Hematopoietic multipotent progenitor cell treated with erythropoietin and hydrocortisone succinate and interleukin-3 and kit ligand, for 15 days (in vitro differentiated cells): ENCODE measurements around the gene TBC1D4.

Source experiments
- DNase-seq: peaks from one replicate; pipeline ENCODE4 v3.0.0-alpha.2; 2015; ENCODE audit warnings: low spot score

TBC1D4 gene

DNA sequence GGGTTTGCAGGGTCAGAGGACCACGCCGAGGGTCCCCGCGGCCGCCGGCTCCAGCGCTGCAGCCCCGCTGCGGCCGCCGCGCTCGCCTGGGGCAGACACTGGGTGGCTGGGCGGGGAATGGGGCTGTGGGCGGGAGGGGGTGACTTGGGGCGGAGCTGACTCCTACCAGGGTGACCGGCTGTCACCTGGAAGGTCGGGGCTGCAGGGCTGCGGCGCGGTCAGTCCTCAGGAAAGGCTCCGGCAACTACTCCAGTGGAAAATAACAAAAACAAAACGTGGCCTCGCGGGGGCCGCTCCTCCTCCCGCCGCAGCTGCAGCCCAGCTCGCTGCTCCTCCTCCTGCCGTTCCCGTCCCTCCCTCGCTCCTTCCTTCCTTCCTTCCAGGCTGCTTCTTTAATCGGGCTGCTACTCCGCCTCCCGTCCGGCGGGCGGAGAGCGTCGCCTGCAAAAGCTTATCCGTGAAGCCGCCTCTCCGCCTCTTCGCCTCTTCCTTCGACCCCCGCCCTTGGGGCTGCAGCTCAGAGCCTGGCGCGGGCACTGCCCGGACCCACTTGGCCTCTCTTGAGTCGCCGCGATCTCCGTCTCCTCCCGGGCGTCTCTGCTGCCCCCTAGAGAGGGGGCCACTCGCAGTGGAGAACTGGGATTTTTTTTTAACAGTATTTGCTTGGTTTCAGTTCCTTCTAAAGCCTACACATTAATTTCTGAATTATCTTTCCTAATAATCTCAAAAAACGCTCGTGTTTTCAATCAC lies at the start of gene TBC1D4:
Gene TBC1D4, minus strand, starts transcription at position 100 of the 750 bp plus-strand sequence. CDS start 402 bp downstream, outside the sequence.
- peak; percentile 54 for DNase-seq

DNA sequence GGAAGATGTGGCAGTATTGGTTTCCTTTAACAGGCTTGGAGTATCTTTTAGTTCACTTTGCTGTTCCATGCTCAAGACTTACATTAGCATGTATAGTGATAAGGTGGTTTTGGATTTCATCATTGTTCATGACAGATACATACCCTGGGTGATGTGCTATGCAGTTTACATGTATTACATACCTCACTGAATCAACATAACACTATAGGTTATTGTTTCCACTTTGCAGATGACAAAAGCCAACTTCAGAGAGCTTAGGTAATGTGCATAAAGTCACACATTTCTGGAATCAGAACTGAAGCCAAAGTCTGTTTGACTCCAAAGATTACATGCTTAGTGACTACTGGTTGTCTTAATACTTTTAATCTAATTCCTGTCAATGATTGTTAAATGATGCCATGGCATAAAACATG lies 48.6 kb upstream of the TBC1D4 start:
- no peak for DNase-seq

DNA sequence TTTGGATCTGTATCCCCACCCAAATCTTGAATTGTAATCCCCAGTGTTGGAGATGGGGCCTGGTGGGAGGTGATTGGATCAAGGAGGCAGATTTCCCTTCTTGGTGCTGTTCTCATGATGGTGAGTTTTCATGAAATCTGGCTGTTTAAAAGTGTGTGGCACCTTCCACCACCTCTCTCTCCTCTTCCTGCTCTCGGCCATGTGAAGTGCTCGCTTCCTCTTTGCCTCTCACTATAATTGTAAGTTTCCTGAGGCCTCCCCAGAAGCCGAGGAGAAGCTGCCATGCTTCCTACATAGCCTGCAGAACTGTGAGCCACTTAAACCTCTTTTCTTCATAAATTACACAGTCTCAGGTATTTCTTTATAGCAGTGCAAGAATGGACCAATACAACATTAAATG lies 40.0 kb upstream of the TBC1D4 start:
- no peak for DNase-seq

DNA sequence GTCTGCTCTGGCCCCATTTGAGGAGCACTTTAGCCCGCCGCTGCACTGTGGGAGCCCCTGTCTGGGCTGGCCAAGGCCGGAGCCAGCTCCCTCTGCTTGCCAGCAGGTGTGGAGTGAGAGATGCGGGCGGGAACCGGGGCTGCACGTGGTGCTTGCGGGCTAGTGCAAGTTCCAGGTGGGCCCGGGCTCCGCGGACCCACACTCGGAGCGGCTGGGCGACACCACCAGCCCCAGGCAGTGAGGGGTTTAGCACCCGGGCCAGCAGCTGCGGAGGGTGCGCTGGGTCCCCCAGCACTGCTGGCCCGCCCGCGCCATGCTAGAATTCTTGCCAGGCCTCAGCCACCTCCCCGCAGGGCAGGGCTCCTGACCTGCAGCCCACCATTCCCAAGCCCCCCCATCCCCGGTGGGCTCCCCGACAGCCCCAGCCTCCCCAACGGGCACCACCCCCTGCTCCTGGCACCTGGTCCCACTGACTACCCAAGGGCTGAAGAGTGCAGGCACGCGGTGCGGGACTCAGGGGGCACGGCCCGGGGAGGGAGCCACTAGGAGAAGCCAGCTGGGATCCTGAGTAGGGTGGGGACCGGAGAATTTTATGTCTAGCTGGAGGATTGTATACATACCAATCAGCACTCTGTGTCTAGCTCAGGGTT lies 36.6 kb upstream of the TBC1D4 start:
- no peak for DNase-seq

DNA sequence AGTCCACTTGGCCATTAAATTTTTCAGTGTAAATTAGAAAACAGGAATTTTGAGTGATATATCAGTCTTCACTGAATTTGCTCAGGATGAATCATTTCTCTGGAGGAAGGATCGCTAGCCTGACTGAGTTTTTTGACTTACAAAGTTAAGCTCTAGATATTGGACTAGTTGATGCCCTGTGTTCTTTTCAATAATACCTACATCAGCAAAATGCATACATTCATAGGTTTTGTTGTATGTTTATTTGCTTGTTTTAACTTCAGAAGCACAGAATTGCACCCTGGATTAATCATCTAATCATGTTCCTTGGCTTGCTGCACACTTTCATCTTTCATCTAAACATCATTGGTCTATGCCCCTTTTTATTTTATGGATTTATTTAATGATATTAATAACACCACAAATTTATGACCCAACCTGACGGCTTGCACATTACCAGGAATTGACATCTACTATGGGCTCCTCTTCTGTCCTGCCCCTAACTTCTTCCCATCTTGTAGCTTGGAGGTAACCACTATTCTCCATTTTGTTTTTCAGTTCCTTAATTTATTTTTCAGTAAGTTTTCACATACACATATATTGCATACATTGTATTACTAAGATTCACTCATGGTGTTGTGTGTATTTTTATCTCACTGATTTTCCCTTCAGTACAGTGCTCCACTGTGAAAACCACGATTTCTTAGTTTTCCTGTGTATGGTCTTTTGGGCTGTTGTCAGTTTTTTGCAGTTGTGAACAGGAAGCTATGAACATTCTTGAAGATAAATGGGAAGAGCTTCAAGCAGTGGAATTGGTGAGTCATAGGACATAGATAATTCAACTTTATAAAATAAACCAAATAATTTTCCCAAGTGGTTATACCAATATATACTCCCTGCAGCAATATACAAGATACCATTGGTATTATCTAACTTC lies 32.4 kb upstream of the TBC1D4 start:
- DNase-seq: no peak

DNA sequence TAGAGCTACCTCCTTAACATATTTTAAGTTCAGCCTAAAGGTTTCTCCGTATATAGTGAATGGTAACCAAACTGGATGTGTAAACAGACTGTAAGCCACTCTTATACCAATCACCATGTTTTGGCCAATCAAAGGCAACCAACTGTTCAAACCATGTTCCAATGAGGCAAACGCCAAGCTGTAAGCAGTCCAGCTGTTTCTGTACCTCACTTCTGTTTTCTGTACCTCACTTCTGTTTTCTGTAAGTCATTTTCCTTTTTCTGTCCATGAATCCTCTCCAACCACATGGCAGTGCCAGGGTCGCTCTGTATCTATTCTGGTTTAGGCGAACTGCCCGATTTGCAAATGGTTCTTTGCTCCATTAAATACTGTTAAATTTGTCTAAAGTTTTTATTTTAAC lies 31.3 kb upstream of the TBC1D4 start:
- DNase-seq: no peak

GRCh38 chr13:75512253-75512652 lies 30.3 kb upstream of the TBC1D4 start:
- DNase-seq: no peak

DNA sequence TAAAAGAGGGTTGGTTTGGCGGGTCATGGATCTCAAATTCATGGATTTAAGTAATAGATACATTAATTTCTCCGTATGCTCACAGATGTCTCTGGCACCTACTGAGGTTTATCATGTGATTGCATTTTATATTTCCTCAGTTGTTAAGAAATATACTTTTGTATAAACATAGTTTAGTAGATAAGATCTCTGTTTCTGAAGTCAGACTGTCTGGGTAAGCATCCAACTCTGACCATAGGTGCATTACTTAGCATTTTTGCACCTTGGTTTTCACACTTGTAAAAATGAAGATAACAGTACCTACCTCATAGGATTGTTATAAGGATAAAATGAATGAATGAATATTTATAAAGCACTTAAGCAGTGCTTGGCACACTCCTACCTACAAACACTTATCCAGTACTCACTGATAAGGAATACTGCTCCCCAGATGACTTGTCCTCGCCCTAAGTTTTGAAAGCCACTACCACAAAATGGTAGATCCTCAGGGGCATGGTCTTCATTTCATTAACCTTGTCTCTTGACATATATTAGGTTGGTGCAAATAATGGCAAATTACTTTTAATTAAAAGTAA lies 29.2 kb upstream of the TBC1D4 start:
- no peak for DNase-seq

DNA sequence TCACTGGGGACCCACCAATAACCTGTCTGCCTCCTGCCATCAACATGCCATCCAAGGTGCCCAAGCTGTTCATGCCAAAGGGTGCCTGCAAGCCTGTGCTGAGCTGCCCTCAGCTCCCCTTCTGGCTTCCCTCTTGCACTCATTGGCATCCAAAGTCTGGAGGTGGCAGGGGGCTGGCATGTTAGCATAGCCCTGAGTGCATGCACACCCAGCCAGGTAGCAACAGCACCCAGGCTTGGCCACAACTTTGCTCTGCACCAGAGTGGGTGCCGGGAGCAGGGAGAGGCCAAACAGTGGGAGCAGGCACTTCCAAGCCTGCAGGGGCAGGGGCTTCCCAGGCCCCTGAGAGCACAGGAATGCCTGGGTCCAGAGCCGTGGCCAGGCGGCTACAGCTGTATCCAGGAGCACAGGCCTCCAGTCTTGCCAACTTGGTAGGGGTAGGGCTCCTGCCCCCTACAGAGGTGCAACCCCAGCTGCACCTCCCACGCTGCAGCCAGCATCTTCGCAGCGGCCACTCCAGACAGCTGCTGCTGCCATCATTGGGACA lies 26.1 kb upstream of the TBC1D4 start:
- no peak for DNase-seq

GRCh38 chr13:75507027-75508001 lies 25.3 kb upstream of the TBC1D4 start:
- no peak for DNase-seq

DNA sequence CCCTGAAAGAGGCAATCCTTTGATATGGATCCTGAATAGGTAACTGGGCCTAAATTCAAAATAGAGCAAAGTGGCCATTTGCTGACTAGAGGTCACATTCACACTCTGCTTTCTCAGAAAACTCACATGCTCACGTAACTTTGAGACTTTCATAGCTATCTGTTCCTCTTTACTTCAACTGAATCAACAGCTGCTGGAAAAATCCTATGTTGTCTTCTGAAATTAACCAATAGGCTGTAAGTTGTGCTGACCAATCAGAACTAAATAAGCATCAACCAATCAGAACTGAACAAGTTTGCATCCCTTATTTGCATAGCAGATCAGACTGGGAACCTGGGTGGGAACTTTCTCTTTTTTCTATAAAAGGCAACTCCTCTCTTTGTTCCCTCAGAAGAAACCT lies 24.0 kb upstream of the TBC1D4 start:
- DNase-seq: no peak

DNA sequence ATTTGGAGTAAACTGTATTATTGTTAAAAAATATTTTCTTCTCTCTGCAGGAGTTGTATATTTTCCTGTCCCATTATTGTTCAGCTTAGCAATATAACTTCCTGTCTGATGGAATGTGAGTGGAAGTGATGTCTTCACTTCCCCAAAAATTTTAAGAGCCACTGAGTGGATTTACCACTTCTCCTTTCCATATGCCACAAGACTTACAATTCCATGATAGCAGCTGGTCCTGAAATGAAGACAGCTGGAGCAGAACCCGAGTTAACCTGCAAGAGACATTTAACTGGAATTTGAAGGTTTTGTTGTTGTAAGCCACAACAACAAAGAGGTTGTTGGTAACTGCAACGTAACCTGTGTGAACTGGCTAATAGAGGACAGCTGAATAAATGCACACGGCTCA lies 23.4 kb upstream of the TBC1D4 start:
- DNase-seq: no peak

DNA sequence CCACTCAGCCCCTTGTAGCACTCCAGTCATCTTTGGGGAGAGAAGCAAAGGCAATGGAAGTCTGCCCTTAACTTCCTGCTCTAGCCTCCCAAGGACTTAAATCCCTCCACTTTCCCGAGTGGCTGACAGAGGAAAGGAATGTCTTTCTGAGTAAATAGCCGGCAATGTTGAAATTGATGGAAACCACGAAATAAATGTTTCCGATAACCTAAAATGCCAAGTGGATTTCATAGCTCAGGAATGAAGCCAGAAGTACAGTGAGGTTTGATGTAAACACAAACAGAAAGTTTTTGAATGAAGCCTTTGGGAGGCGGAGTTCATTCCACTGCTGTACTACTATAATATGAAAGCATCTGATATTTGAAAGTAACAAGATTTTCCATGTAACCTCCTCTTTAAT lies 14.0 kb upstream of the TBC1D4 start:
- no peak for DNase-seq

DNA sequence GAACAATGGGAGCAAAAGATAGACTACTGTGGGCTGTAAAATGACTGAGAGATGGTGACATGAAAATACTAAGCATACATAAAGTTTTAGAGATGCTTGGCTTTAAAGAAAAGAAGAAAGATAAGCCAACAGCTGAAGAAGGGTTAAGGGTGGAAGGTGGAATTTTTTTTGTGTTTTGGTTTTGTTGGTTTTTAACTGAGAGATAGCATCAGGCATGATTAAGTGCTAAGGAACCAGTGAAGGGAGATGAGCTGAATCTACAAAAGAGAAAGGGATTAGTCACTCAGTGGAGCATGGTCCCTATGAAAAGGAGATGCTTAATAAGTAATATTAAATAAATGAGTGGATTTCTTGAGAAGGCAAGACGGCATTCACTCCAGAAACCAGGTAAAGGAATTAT lies 12.5 kb upstream of the TBC1D4 start:
- no peak for DNase-seq

GRCh38 chr13:75493156-75493555 lies 11.2 kb upstream of the TBC1D4 start:
- no peak for DNase-seq

DNA sequence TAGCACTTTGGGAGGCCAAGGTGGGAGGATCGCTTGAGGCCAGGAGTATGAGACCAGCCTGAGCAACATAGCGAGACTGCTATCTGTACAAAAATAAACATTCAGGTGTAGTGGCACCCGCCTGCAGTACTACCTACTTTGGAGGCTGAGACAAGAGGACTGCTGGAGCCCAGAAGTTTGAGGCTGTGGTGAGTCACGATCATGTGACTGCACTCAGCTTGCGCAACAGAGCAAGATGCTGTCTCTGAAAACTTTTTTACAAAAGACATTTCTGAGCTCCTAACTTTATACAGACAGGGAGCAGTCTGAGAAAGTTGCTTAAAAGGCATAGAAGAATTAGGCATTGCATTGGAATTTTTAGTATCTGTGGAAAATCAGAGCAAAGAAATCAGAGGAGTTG lies 10.4 kb upstream of the TBC1D4 start:
- no peak for DNase-seq

DNA sequence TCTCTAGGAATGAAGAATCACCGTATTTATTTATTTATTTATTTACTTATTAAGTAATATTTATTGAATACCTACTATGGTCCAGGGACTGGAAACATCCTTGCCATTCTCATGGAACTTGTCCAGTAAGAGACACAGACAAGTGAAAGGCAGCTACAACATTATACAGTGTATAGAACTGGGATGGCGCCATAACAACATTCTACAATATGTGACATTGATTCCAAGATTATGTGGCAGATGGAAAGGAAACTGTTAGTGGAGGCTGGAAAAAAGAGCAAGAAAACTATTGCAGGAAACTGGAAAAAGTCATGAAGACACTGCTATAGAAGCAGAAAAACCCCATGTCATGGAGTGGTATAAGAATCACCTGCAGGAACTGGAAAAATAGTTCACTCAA lies 9.4 kb upstream of the TBC1D4 start:
- no peak for DNase-seq

DNA sequence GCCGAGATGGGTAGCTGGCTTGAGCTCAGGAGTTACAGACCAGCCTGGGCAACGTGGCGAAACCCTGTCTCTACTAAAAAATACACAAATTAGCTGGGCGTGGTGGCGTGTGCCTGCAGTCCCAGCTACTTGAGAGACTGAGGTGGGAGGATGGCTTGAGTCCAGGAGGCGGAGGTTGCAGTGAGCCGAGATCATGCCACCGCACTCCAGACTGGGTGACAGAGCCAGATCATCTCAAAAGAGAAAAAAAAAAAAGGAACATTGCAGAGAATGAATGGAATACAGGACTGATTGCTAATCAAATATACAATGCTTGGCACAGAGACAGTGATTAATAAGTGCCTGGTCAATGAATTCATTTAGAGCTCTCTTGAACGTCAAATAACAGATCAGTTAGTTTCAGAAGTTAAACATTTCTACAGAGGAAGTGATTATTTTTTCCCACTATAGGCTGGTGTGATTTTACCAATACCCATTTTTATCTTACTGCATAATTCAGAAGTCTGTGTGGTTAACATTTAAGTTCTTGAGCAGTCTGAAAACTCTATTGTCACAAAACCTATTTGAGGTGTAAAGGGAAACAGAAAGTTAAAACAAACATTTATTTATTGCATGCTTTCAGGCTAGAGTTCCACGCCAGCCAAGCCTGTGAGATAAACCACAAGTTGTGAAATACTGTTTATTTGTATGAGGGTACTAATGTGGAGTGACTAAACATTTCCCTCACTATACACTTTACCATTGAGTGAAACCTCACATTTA lies 7.7 kb upstream of the TBC1D4 start:
- DNase-seq: no peak

DNA sequence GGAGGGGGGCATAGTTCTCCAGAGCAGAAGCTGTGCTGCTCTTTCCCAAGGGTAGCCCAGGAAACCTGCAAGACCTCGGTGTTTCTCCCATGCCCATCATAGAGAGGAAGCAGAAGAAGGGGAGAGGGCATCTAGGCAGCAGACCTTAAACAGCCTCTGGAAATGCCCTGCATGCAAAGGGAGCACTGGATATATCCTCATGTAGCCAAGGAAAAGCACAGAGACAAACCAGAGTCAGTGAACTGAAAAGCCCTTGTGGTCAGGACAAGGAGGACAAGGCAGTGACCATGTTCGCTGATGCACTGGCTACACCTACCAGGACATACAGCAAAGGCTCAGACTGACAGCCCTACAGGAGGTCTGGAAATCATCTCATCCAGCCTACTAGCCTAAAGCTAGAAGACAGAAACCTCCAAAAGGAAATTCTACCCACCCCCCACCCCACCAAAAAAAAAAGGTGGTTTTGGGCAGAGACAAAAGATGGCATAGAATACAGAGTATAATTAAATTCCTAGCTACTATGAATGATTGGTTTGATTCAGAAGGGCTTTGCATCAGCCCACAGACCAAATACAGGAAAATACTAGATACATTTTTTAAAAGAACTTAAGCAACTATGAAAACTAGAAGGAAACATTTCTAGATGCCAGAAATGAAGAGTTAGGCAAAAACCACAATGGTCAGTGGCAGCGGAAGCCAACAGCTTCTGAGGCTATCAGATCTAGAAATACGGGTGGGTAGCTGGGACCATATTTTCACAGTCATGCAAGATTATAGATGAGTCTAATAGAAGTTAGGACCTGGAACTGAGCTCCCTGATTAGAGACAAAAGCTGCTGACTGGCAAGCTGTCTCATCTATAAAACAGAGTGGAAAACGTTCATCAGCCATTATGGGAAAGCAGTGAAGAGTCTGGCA lies 4.4 kb upstream of the TBC1D4 start:
- DNase-seq: no peak
